Smooth muscle cell (in vitro differentiated cells): ENCODE measurements around the gene SLC43A1. TPM values are rescaled to one million over a fixed set of nuclear protein-coding genes. Genes with fewer than 3 reads are reported as not detected.

Source experiments
- DNase-seq: peaks from one replicate; lab custom pipeline; 2025; ENCODE audit not compliant: unreplicated experiment; lab: John Stamatoyannopoulos, UW
- H2AFZ ChIP-seq: fragments of 200-600 bp; sonication (generic); 2 replicates; pipeline ENCODE4 v1.6.0; 2016; ENCODE audit warnings: antibody characterized with exemption, low read depth, mild to moderate bottlenecking
- H3F3A ChIP-seq: fragments of 200-600 bp; sonication (generic); 2 replicates; pipeline ENCODE4 v1.6.0; 2017; ENCODE audit warnings: antibody characterized with exemption, low read depth
- H3K27ac ChIP-seq: fragments of 200-600 bp; sonication (generic); 2 replicates; pipeline ENCODE4 v1.5.1; 2016; ENCODE audit warnings: low read depth, mild to moderate bottlenecking
- H3K27me3 ChIP-seq: fragments of 200-600 bp; sonication (generic); 2 replicates; pipeline ENCODE4 v1.6.1; 2016; ENCODE audit warnings: low read depth, mild to moderate bottlenecking
- H3K36me3 ChIP-seq: fragments of 200-600 bp; sonication (generic); 2 replicates; pipeline ENCODE4 v1.5.1; 2016; ENCODE audit warnings: low read depth
- H3K4me1 ChIP-seq: fragments of 200-600 bp; sonication (generic); 2 replicates; pipeline ENCODE4 v1.5.1; 2016; ENCODE audit warnings: low read depth
- H3K4me2 ChIP-seq: fragments of 200-600 bp; sonication (generic); 2 replicates; pipeline ENCODE4 v1.6.0; 2016; ENCODE audit warnings: mild to moderate bottlenecking
- H3K4me3 ChIP-seq: fragments of 200-600 bp; sonication (generic); 2 replicates; pipeline ENCODE4 v1.5.1; 2016; ENCODE audit warnings: mild to moderate bottlenecking
- H3K79me2 ChIP-seq: fragments of 200-600 bp; sonication (generic); 2 replicates; pipeline ENCODE4 v1.6.0; 2016; ENCODE audit warnings: low read depth, mild to moderate bottlenecking
- H3K9ac ChIP-seq: fragments of 200-600 bp; sonication (generic); 2 replicates; pipeline ENCODE4 v1.6.0; 2016; ENCODE audit warnings: low read depth
- H3K9me3 ChIP-seq: fragments of 200-600 bp; sonication (generic); replicated peaks from 2 replicates; pipeline ENCODE4 v1.5.1; 2016; ENCODE audit warnings: low read depth
- H4K20me1 ChIP-seq: fragments of 200-600 bp; sonication (generic); 2 replicates; pipeline ENCODE4 v1.6.0; 2016; ENCODE audit warnings: low read depth
- CTCF ChIP-seq: fragments of 200-600 bp; sonication (generic); IDR thresholded peaks from 2 replicates; pipeline ENCODE4 v1.5.1; 2017; ENCODE audit warnings: borderline replicate concordance, mild to moderate bottlenecking, antibody characterized with exemption; ENCODE audit not compliant: insufficient read depth, poor library complexity, severe bottlenecking
- WGBS: methylation state at CpG from one replicate; pipeline ENCODE4 v1.1.7; 2016; ENCODE audit warnings: low lambda C conversion rate; 5-methylcytosine and 5-hydroxymethylcytosine counted together
- polyA plus RNA-seq: library from polyadenylated mRNA; unstranded; fragments of >200 nt; fragmentation: Nextera tagmentation; extraction: Ambion mirVana; gene quantifications from 2 replicates; pipeline ENCODE4 v1.2.1, GENCODE V29; 2016
- total RNA-seq: library from RNA; depleted of rRNA; stranded (reverse); fragments of >200 nt; gene quantifications from 2 replicates; pipeline ENCODE4 v1.2.3, GENCODE V29; 2014

The SLC43A1 gene
- total and polyA plus RNA-seq, 2 experiments from 2014 or later: 1.3 to 7.3 TPM

- 84% methylated on average over 6 of the region's 6 CpGs for WGBS
- no peak for TF ChIP-seq CTCF
- Histone ChIP-seq H3F3A (no peaks in the 10 kb centered on the region), H3K36me3 (no peaks in the 10 kb centered on the region), H3K4me3 (no peak overlapping the region), H3K27ac (no peak overlapping the region), H3K27me3 (no peaks in the 10 kb centered on the region), H3K9ac (no peak overlapping the region), H2AFZ (no peak overlapping the region), H3K4me2 (no peak overlapping the region), H3K79me2 (no peaks in the 10 kb centered on the region), H4K20me1 (no peaks in the 10 kb centered on the region), H3K9me3 (no peaks in the 10 kb centered on the region), H3K4me1 (no peaks in the 10 kb centered on the region)
- DNase-seq: no peak
Observed at GRCh38 chr11:57547854-57548377, 32.4 kb upstream of the SLC43A1 start.

GRCh38 chr11:57546869-57547475 lies 31.5 kb upstream of the SLC43A1 start:
- Histone ChIP-seq H3K27me3 (no peaks in the 10 kb centered on the region), H3K36me3 (no peaks in the 10 kb centered on the region), H3K27ac (no peak overlapping the region), H3K9me3 (no peaks in the 10 kb centered on the region), H3F3A (no peaks in the 10 kb centered on the region), H3K79me2 (no peaks in the 10 kb centered on the region), H2AFZ (no peak overlapping the region), H3K4me2 (no peak overlapping the region), H3K9ac (no peak overlapping the region), H3K4me3 (no peak overlapping the region), H3K4me1 (no peaks in the 10 kb centered on the region), H4K20me1 (no peaks in the 10 kb centered on the region)
- WGBS: 64% methylated on average over 5 of the region's 5 CpGs
- TF ChIP-seq CTCF: no peak
- no peak for DNase-seq

DNA sequence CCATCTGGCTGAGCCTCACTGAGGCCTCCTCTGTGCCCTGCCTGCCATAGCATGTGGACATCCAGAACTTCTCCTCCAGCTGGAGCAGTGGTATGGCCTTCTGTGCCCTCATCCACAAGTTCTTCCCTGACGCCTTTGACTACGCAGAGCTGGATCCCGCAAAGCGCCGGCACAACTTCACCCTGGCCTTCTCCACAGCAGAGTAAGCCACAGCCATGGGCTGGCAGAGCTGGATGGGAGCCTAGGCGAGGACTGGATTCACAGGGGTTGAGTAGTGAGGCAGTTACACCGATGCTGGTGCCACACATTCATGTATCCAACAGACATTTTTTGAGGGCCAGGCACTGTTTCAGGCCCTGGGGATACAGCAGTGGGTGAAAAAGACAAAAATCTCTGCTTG lies 30.9 kb upstream of the SLC43A1 start:
- Histone ChIP-seq H3F3A (no peaks in the 10 kb centered on the region), H3K27ac (no peak overlapping the region), H3K36me3 (no peaks in the 10 kb centered on the region), H3K9me3 (no peaks in the 10 kb centered on the region), H3K9ac (no peak overlapping the region), H4K20me1 (no peaks in the 10 kb centered on the region), H2AFZ (no peak overlapping the region), H3K4me2 (no peak overlapping the region), H3K79me2 (no peaks in the 10 kb centered on the region), H3K4me3 (no peak overlapping the region), H3K4me1 (no peaks in the 10 kb centered on the region), H3K27me3 (no peaks in the 10 kb centered on the region)
- DNase-seq: no peak
- TF ChIP-seq CTCF: no peak
- WGBS: 99% methylated on average over 7 of the region's 7 CpGs

- no peaks in the 10 kb centered on the region for H4K20me1 ChIP-seq
- no peaks in the 10 kb centered on the region for H3K4me1 ChIP-seq
- no peak for TF ChIP-seq CTCF
- no peak for DNase-seq
- H3F3A ChIP-seq: no peaks in the 10 kb centered on the region
- H3K36me3 ChIP-seq: no peaks in the 10 kb centered on the region
- H3K27ac ChIP-seq: no peak overlapping the region
- H3K27me3 ChIP-seq: no peaks in the 10 kb centered on the region
- no peak overlapping the region for H2AFZ ChIP-seq
- WGBS: 96% methylated on average over 12 of the region's 13 CpGs
- H3K4me2 ChIP-seq: no peak overlapping the region
- H3K79me2 ChIP-seq: no peaks in the 10 kb centered on the region
- H3K9me3 ChIP-seq: no peaks in the 10 kb centered on the region
- no peak overlapping the region for H3K4me3 ChIP-seq
- H3K9ac ChIP-seq: no peak overlapping the region
Observed at GRCh38 chr11:57545883-57546282, 30.4 kb upstream of the SLC43A1 start.
